Peyer's patch (tissue), 4 donors: ENCODE measurements around the gene RXRA. TPM values are rescaled to one million over a fixed set of nuclear protein-coding genes. Genes with fewer than 3 reads are reported as not detected.

Source experiments
- DNase-seq, 3 donors: peaks; one replicate each; pipeline ENCODE4 v3.0.0-alpha.2; 2017 to 2019
- H3K27ac ChIP-seq, 4 donors: fragments of 200-600 bp; sonication (generic); one replicate each; pipeline ENCODE4 v1.5.1; 2016 to 2019
- H3K27me3 ChIP-seq, 2 donors: fragments of 200-600 bp; sonication (generic); one replicate each; pipeline ENCODE4 v1.5.1; 2019
- H3K36me3 ChIP-seq, 3 donors: fragments of 200-600 bp; sonication (generic); one replicate each; pipeline ENCODE4 v1.5.1; 2016 to 2019
- H3K4me1 ChIP-seq, 4 donors: fragments of 200-600 bp; sonication (generic); one replicate each; pipeline ENCODE4 v1.5.1; 2016 to 2019
- H3K4me3 ChIP-seq, 4 donors: fragments of 200-600 bp; sonication (generic); 1 replicate in 3 of 4; 2 replicates in 1 of 4; pipeline ENCODE4 v1.5.1; 2016 to 2019; ENCODE audit warnings: mild to moderate bottlenecking in 1 of 4
- H3K9me3 ChIP-seq, 4 donors: fragments of 200-600 bp; sonication (generic); one replicate each; pipeline ENCODE4 v1.5.1; 2016 to 2019; ENCODE audit warnings: mild to moderate bottlenecking in 1 of 4
- CTCF ChIP-seq, 6 experiments: fragments of 450-650 bp in 4 of 6; fragments of 200-600 bp in 2 of 6; sonication (generic) in 1 of 6; IDR thresholded peaks; one replicate each; pipeline ENCODE4 v1.5.1; 2017 to 2019; ENCODE audit warnings: antibody characterized with exemption in 6 of 6, mild to moderate bottlenecking in 3 of 6, moderate library complexity in 1 of 6
- POLR2A ChIP-seq, 2 donors: fragments of 450-650 bp; IDR thresholded peaks; one replicate each; pipeline ENCODE4 v1.5.1; 2017; ENCODE audit warnings: antibody characterized with exemption in 2 of 2, mild to moderate bottlenecking in 2 of 2, moderate library complexity in 2 of 2
- total RNA-seq, 4 donors: library from RNA; depleted of rRNA; stranded (reverse); fragments of >200 nt; gene quantifications; one replicate each; pipeline ENCODE4 v1.1.0, GENCODE V29; 2016

The RXRA gene
- total RNA-seq, 4 donors from 2014 or later, result 54.5 to 83.6 (median 65.4) TPM

- Histone ChIP-seq H3K4me1 (peaks cover 0 to 43% (median 8%) of the 10 kb centered on the region in 4 donors), H3K9me3 (no peaks in the 10 kb centered on the region), H3K36me3 (peaks cover 0 to 59% (median 0%) of the 10 kb centered on the region in 3 donors), H3K4me3 (no peak overlapping the region), H3K27me3 (no peaks in the 10 kb centered on the region), H3K27ac (peak overlapping the region in 3 of 4 donors; percentile 40 to 89 (median 84))
- TF ChIP-seq CTCF (IDR thresholded peaks at IDR 0.05) (no peak), POLR2A (IDR thresholded peaks at IDR 0.05) (no peak)
- no peak for DNase-seq
These were observed 106.8 kb downstream of the RXRA start for GRCh38 chr9:134433101-134433500.

GRCh38 chr9:134433909-134434882, 107.9 kb downstream of the RXRA start:
- H3K4me3 ChIP-seq, result peak overlapping the region in 2 of 4 donors; percentile 6 to 9
- no peak for DNase-seq
- no peak for TF ChIP-seq POLR2A (IDR thresholded peaks at IDR 0.05)
- no peak for TF ChIP-seq CTCF (IDR thresholded peaks at IDR 0.05)
- peak overlapping the region; percentile 62 to 89 (median 74) for H3K27ac ChIP-seq
- H3K36me3 ChIP-seq, result peaks cover 0 to 51% (median 0%) of the 10 kb centered on the region in 3 donors
- peaks cover 0 to 43% (median 8%) of the 10 kb centered on the region in 4 donors for H3K4me1 ChIP-seq
- no peaks in the 10 kb centered on the region for H3K27me3 ChIP-seq
- H3K9me3 ChIP-seq, result no peaks in the 10 kb centered on the region

- Histone ChIP-seq H3K27ac (peak overlapping the region; percentile 62 to 89 (median 74)), H3K4me1 (peaks cover 0 to 43% (median 8%) of the 10 kb centered on the region in 4 donors), H3K27me3 (no peaks in the 10 kb centered on the region), H3K9me3 (no peaks in the 10 kb centered on the region), H3K4me3 (peak overlapping the region in 2 of 4 donors; percentile 6 to 9), H3K36me3 (peaks cover 0 to 43% (median 0%) of the 10 kb centered on the region in 3 donors)
- DNase-seq, result peak; percentile 51 to 94 (median 91)
- TF ChIP-seq CTCF (IDR thresholded peaks at IDR 0.05) (no peak), POLR2A (IDR thresholded peaks at IDR 0.05) (no peak)
These were observed 108.7 kb downstream of the RXRA start for GRCh38 chr9:134434894-134435506.

GRCh38 chr9:134435550-134436378, 109.5 kb downstream of the RXRA start:
- peaks cover 0 to 43% (median 8%) of the 10 kb centered on the region in 4 donors for H3K4me1 ChIP-seq
- H3K9me3 ChIP-seq, result no peaks in the 10 kb centered on the region
- no peak overlapping the region for H3K4me3 ChIP-seq
- no peak for TF ChIP-seq POLR2A (IDR thresholded peaks at IDR 0.05)
- TF ChIP-seq CTCF (IDR thresholded peaks at IDR 0.05), result no peak
- H3K36me3 ChIP-seq, result peaks cover 0 to 37% (median 0%) of the 10 kb centered on the region in 3 donors
- DNase-seq, result no peak
- no peaks in the 10 kb centered on the region for H3K27me3 ChIP-seq
- H3K27ac ChIP-seq, result peak overlapping the region; percentile 62 to 89 (median 74)

GRCh38 chr9:134436379-134436762, 110.1 kb downstream of the RXRA start:
- Histone ChIP-seq H3K4me3 (no peak overlapping the region), H3K4me1 (peaks cover 0 to 44% (median 8%) of the 10 kb centered on the region in 4 donors), H3K36me3 (peaks cover 0 to 37% (median 0%) of the 10 kb centered on the region in 3 donors), H3K9me3 (no peaks in the 10 kb centered on the region), H3K27ac (peak overlapping the region in 3 of 4 donors; percentile 62 to 89 (median 63)), H3K27me3 (no peaks in the 10 kb centered on the region)
- DNase-seq, result no peak
- TF ChIP-seq CTCF (IDR thresholded peaks at IDR 0.05) (no peak), POLR2A (IDR thresholded peaks at IDR 0.05) (no peak)
